CD8-positive, alpha-beta memory T cell (primary cell): ENCODE measurements around the gene C10orf71. TPM values are rescaled to one million over a fixed set of nuclear protein-coding genes. Genes with fewer than 3 reads are reported as not detected.

ENCODE experiments used
- CTCF ChIA-PET: fragments of 350-600 bp; sonication (Branson Sonifier 250); formaldehyde crosslinking; loops from one replicate; lab custom pipeline; 2021; ENCODE audit warnings: antibody characterized with exemption; lab: Charles Lee
- POLR2A ChIA-PET: fragments of 350-600 bp; sonication (Branson Sonifier 250); formaldehyde crosslinking; loops from one replicate; lab custom pipeline; 2021; ENCODE audit warnings: antibody characterized with exemption; lab: Charles Lee
- DNase-seq, 5 donors: peaks; one replicate each; pipeline versions ENCODE4 v3.0.0 to v3.0.0-alpha.2; 2020 to 2022; ENCODE audit warnings: mixed read lengths in 1 of 5
- H3K27ac ChIP-seq: one replicate; pipeline ENCODE4 v1.7.0; 2013; ENCODE audit warnings: low read depth, mild to moderate bottlenecking, low read length, moderate library complexity
- H3K27me3 ChIP-seq: 2 replicates; pipeline ENCODE4 v1.7.0; 2013; ENCODE audit warnings: low read length, mild to moderate bottlenecking; ENCODE audit not compliant: insufficient read depth, poor library complexity, severe bottlenecking
- H3K36me3 ChIP-seq: 2 replicates; pipeline ENCODE4 v1.7.0; 2013; ENCODE audit warnings: mild to moderate bottlenecking, low read length, moderate library complexity; ENCODE audit not compliant: insufficient read depth
- H3K4me1 ChIP-seq: 2 replicates; pipeline ENCODE4 v1.7.0; 2013; ENCODE audit warnings: mild to moderate bottlenecking, low read length, moderate library complexity; ENCODE audit not compliant: insufficient read depth
- H3K4me3 ChIP-seq: 2 replicates; pipeline ENCODE4 v1.7.0; 2013; ENCODE audit warnings: mild to moderate bottlenecking, low read length
- H3K9me3 ChIP-seq: 2 replicates; pipeline ENCODE4 v1.7.0; 2013; ENCODE audit warnings: mild to moderate bottlenecking, low read length
- H3K27ac Mint-ChIP-seq, 8 donors: one replicate each; pipeline ENCODE4 v1.8.0; 2020 to 2021; ENCODE audit warnings: mixed read lengths in 8 of 8, mild to moderate bottlenecking in 6 of 8, inconsistent platforms in 3 of 8, moderate library complexity in 3 of 8
- H3K27me3 Mint-ChIP-seq, 2 donors: one replicate each; pipeline ENCODE4 v1.8.0; 2020 to 2021; ENCODE audit warnings: mixed read lengths in 2 of 2, mild to moderate bottlenecking in 1 of 2, moderate library complexity in 1 of 2
- H3K36me3 Mint-ChIP-seq, 3 donors: one replicate each; pipeline ENCODE4 v1.8.0; 2020 to 2021; ENCODE audit warnings: mixed read lengths in 3 of 3, inconsistent platforms in 1 of 3, mild to moderate bottlenecking in 1 of 3
- H3K4me1 Mint-ChIP-seq, 3 donors: one replicate each; pipeline ENCODE4 v1.8.0; 2020 to 2021; ENCODE audit warnings: mixed read lengths in 3 of 3, inconsistent platforms in 1 of 3, mild to moderate bottlenecking in 1 of 3
- H3K4me3 Mint-ChIP-seq, 7 donors: one replicate each; pipeline ENCODE4 v1.8.0; 2020 to 2021; ENCODE audit warnings: mixed read lengths in 7 of 7, mild to moderate bottlenecking in 6 of 7, moderate library complexity in 4 of 7, inconsistent platforms in 2 of 7
- H3K9me3 Mint-ChIP-seq, 5 donors: one replicate each; pipeline ENCODE4 v1.8.0; 2020 to 2022; ENCODE audit warnings: mixed read lengths in 5 of 5, mild to moderate bottlenecking in 3 of 5, moderate library complexity in 2 of 5, inconsistent platforms in 1 of 5
- polyA plus RNA-seq: library from polyadenylated mRNA; unstranded; fragments of 300-500 nt; fragmentation: Illumina TruSeq; gene quantifications from one replicate; pipeline ENCODE4 v1.2.3, GENCODE V29; 2021
- total RNA-seq, 2 experiments: library from RNA; stranded (reverse); gene quantifications; one replicate each; pipeline ENCODE4 v1.2.3, GENCODE V29; 2021

The C10orf71 gene
- total and polyA plus RNA-seq, 3 experiments from 2014 or later: not detected

DNA sequence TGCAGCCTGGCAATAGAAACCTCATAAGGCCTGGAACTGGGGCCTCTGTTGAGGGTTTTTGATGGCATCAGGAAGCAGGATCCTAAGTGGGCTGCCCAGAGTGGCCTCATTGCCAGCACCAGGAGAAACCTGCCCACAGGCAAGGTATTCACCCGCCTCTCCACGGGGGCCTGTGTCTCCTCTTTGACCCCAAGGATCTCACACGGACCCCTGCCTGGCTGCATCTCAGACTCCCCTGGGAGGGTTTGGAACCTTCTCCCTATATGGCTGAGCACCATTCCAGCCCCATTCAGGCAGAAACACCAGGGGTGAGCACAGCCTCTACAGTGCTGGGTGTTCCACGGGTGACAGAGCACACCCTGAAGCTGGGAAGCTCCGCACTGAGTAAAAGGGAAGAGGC lies 14.6 kb upstream of the C10orf71 start:
- H3K9me3 Mint-ChIP-seq: no peaks in the 10 kb centered on the region
- H3K27ac Mint-ChIP-seq: no peak overlapping the region
- ChIA-PET CTCF (no interaction called here), POLR2A (no interaction called here)
- H3K4me3 Mint-ChIP-seq: no peak overlapping the region
- H3K4me3 ChIP-seq: no peak overlapping the region
- H3K4me1 Mint-ChIP-seq: no peaks in the 10 kb centered on the region
- H3K36me3 ChIP-seq: no peaks in the 10 kb centered on the region
- H3K9me3 ChIP-seq: no peaks in the 10 kb centered on the region
- no peak for DNase-seq
- H3K4me1 ChIP-seq: no peaks in the 10 kb centered on the region
- no peaks in the 10 kb centered on the region for H3K27me3 ChIP-seq
- H3K36me3 Mint-ChIP-seq: no peaks in the 10 kb centered on the region
- no peaks in the 10 kb centered on the region for H3K27me3 Mint-ChIP-seq
- no peak overlapping the region for H3K27ac ChIP-seq

DNA sequence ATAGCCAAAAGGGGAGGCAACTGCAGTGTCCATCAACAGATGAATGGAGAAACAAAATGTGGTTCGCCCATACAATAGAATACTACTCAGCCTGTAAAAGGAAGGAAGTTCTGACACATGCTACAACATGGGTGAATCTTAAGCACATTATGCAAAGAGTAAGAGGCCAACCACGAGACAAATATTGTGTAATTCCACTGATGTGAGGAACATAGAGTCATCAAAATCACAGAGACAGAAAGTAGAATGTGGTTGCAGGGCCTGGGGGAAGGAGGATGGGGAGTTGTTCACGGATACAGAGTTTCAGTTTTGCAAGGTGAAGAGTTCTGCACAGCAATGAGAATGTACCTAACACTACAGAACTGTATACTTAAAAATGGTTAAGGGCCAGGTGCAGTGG lies 13.7 kb upstream of the C10orf71 start:
- H3K9me3 Mint-ChIP-seq: no peaks in the 10 kb centered on the region
- H3K4me1 Mint-ChIP-seq: no peaks in the 10 kb centered on the region
- no peaks in the 10 kb centered on the region for H3K27me3 ChIP-seq
- H3K4me1 ChIP-seq: no peaks in the 10 kb centered on the region
- peak overlapping the region in 1 of 8 donors; percentile 11 for H3K27ac Mint-ChIP-seq
- no peaks in the 10 kb centered on the region for H3K27me3 Mint-ChIP-seq
- ChIA-PET CTCF (no interaction called here), POLR2A (no interaction called here)
- DNase-seq: no peak
- no peak overlapping the region for H3K27ac ChIP-seq
- H3K36me3 Mint-ChIP-seq: no peaks in the 10 kb centered on the region
- no peak overlapping the region for H3K4me3 ChIP-seq
- H3K4me3 Mint-ChIP-seq: no peak overlapping the region
- H3K36me3 ChIP-seq: no peaks in the 10 kb centered on the region
- no peaks in the 10 kb centered on the region for H3K9me3 ChIP-seq

DNA sequence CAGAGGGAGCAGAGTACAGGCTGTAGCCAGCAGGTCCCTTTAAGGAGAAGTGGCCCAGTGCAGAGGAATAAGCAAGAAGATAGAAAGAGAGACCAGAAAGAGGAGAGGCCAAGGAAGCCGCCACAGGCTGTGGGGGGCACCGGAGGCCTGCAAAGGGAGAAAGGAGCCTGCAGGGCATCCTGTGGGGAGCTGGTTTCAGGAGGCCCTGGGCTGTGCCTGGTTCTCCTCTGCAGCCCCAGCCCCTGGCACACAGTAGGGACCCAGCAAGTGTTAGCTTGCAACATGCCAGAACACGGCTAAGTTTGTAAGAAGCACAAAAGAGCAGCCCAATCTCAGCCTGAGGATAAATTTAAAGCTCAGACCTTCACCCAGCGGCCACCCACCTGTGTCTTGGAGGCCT lies 12.3 kb upstream of the C10orf71 start:
- H3K27ac Mint-ChIP-seq: no peak overlapping the region
- POLR2A ChIA-PET: no interaction called here

DNA sequence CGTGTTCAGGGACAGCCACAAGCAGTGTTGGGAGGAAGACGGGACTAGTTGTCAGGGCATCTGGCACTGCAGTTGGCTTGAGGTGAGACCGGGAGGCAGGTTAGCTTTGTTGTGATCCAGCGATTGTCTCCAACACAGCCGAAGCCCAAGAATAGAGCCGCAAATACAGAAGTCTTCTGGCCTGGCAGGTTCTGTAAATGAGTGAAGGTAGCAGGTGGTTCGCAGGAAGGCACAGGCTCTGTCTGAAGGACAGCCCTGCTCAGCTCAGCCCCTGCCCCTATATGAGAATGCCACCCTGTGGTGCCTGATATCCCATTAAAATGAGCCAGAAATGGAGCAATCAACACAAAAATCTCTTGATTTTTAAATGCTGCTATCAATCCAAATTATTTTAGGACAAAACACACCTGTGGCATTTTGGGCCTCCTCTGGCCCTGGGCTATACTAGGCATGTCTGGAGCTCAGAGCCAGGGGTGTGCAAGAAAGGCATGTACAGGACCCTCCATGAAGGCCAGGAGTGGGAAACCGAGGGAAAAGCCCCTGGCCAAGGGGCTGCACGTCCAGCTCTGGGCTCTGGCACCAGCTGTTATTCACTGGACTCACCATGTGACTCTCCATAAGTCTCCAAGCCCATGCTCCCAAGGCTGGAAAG lies 11.2 kb upstream of the C10orf71 start:
- Histone ChIP-seq H3K9me3 (no peaks in the 10 kb centered on the region), H3K27ac (no peak overlapping the region), H3K4me3 (no peak overlapping the region), H3K4me1 (no peaks in the 10 kb centered on the region), H3K36me3 (no peaks in the 10 kb centered on the region), H3K27me3 (no peaks in the 10 kb centered on the region)
- ChIA-PET POLR2A (no interaction called here), CTCF (interaction anchor here (1.2 kb wide), 1 partner anchor 12 kb away, joined by 3 read pairs; no protein-coding TSS in a partner anchor)
- H3K9me3 Mint-ChIP-seq: no peaks in the 10 kb centered on the region
- H3K27me3 Mint-ChIP-seq: peaks cover 0 to 2% of the 10 kb centered on the region in 2 donors
- H3K4me3 Mint-ChIP-seq: no peak overlapping the region
- H3K4me1 Mint-ChIP-seq: no peaks in the 10 kb centered on the region
- H3K36me3 Mint-ChIP-seq: no peaks in the 10 kb centered on the region
- H3K27ac Mint-ChIP-seq: no peak overlapping the region
- DNase-seq: no peak

More for the DNA sequence above, 12.3 kb upstream of the C10orf71 start:
- Histone ChIP-seq H3K4me1 (no peaks in the 10 kb centered on the region), H3K27me3 (no peaks in the 10 kb centered on the region), H3K27ac (no peak overlapping the region), H3K36me3 (no peaks in the 10 kb centered on the region), H3K4me3 (no peak overlapping the region), H3K9me3 (no peaks in the 10 kb centered on the region)
- Mint-ChIP-seq H3K4me3 (no peak overlapping the region), H3K4me1 (no peaks in the 10 kb centered on the region), H3K27me3 (peaks cover 0 to 2% of the 10 kb centered on the region in 2 donors), H3K36me3 (no peaks in the 10 kb centered on the region), H3K9me3 (no peaks in the 10 kb centered on the region)
- no peak for DNase-seq
- CTCF ChIA-PET: no interaction called here

DNA sequence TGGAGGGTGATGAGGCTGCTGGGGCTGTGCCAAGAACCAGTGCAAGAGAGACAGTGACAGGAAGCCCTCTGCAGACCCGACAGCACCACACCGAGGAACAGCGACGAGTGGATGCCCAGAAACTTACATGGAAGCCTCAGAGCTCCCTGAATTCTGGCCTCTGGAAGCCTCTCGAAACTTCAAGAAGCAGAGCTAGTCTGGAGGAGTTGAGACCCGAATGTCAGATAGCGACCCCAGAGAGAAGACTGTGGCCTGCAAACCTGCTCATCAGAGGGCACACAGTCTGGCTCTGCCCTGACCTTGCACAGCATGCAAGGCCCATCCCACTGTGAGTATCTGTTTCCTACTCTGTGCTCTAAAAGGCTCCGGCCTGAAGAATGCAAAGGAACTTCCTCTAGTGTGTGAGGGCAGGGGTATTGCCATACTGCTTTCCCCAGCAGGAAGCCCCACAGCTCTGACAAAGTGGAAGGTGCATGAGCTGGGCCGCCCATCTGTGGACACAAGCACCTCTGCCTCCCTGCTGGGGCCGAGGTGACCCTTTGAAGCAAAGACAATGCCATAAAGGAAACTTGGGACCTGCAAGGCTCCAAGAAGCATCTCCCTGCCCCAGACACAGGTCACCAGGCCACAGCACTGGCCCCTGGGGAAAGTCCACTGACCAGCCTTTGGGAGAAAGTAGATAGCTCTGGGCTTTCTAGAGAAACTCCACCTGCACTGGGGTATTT lies 10.5 kb upstream of the C10orf71 start:
- H3K36me3 ChIP-seq: no peaks in the 10 kb centered on the region
- H3K9me3 ChIP-seq: no peaks in the 10 kb centered on the region
- no peak for DNase-seq
- ChIA-PET POLR2A (no interaction called here), CTCF (interaction anchor here (1.2 kb wide), 1 partner anchor 13 kb away, joined by 3 read pairs; no protein-coding TSS in a partner anchor)
- Mint-ChIP-seq H3K36me3 (no peaks in the 10 kb centered on the region), H3K27me3 (peaks cover 0 to 4% of the 10 kb centered on the region in 2 donors), H3K4me1 (no peaks in the 10 kb centered on the region), H3K4me3 (no peak overlapping the region), H3K9me3 (no peaks in the 10 kb centered on the region), H3K27ac (no peak overlapping the region)
- H3K4me3 ChIP-seq: no peak overlapping the region
- no peaks in the 10 kb centered on the region for H3K27me3 ChIP-seq
- H3K4me1 ChIP-seq: no peaks in the 10 kb centered on the region
- no peak overlapping the region for H3K27ac ChIP-seq

DNA sequence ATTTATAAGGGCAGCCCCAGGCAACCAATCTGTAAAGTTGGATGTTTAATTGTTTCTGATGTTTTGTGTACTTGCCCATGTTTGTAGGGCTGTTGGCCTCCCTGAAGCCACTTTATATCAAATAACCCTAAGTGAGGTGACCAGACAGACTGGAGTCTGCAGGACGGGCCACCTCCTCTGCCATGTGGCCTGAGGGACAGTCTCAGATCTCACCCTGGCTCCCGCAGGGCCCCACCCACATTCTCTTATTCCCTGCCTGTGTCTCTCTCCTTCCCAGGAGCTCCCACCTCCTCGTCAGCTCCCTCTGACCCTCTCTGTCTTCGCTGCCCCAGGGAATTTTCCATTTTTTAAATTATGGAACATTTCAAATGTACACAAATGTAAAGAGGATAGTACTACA lies 9.5 kb upstream of the C10orf71 start:
- H3K27ac Mint-ChIP-seq: no peak overlapping the region
- no peak overlapping the region for H3K4me3 ChIP-seq
- H3K36me3 Mint-ChIP-seq: no peaks in the 10 kb centered on the region
- H3K27me3 Mint-ChIP-seq: peaks cover 0 to 4% of the 10 kb centered on the region in 2 donors
- DNase-seq: no peak
- no peaks in the 10 kb centered on the region for H3K9me3 Mint-ChIP-seq
- no peaks in the 10 kb centered on the region for H3K27me3 ChIP-seq
- no peaks in the 10 kb centered on the region for H3K36me3 ChIP-seq
- no peak overlapping the region for H3K27ac ChIP-seq
- no peaks in the 10 kb centered on the region for H3K4me1 ChIP-seq
- H3K4me1 Mint-ChIP-seq: no peaks in the 10 kb centered on the region
- no peaks in the 10 kb centered on the region for H3K9me3 ChIP-seq
- CTCF ChIA-PET: no interaction called here
- POLR2A ChIA-PET: no interaction called here
- H3K4me3 Mint-ChIP-seq: no peak overlapping the region

DNA sequence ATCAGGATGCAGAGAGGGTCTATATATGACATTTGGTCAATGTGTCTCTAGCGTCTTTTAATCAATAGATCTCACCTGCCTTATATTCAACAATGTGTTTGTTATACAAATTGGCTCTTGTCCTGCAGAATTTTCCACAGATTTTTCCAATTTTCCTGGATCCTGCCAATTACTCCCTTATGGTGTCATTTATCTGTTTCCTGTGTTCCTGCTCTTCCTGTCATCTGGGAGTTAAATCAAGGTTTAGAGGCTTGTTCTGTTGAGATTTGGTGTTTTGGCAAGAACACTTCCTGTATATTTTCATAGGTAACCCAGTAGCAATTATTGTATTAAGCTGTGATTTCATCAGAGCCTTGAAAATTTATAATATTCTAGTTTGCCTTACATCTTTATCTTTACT lies 8.8 kb upstream of the C10orf71 start:
- no peak overlapping the region for H3K27ac ChIP-seq
- no peaks in the 10 kb centered on the region for H3K4me1 Mint-ChIP-seq
- H3K27me3 ChIP-seq: no peaks in the 10 kb centered on the region
- peaks cover 0 to 4% of the 10 kb centered on the region in 2 donors for H3K27me3 Mint-ChIP-seq
- H3K4me1 ChIP-seq: no peaks in the 10 kb centered on the region
- no peak for DNase-seq
- no peaks in the 10 kb centered on the region for H3K9me3 ChIP-seq
- POLR2A ChIA-PET: no interaction called here
- CTCF ChIA-PET: no interaction called here
- H3K4me3 Mint-ChIP-seq: no peak overlapping the region
- H3K36me3 ChIP-seq: no peaks in the 10 kb centered on the region
- H3K27ac Mint-ChIP-seq: no peak overlapping the region
- H3K9me3 Mint-ChIP-seq: no peaks in the 10 kb centered on the region
- no peaks in the 10 kb centered on the region for H3K36me3 Mint-ChIP-seq
- H3K4me3 ChIP-seq: no peak overlapping the region

DNA sequence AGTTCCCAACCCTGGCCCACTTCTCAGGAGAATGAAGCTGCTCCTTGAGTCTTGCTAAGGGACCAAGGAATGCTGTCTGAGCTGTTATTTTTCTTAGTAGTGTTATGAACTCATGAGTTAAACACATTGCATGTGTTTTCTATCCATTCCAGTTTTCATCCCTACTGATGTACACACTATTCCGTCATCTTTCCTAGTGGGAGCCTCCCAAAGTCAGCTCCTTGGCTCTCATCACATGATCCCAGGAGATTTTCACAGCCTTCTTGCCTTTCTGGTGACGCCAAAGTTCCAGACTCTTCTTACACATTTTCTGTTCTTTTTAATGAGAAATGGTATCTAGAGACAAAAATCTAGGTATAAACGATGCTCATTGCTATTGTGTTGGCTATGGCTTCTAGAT lies 8.4 kb upstream of the C10orf71 start:
- CTCF ChIA-PET: no interaction called here
- peaks cover 0 to 4% of the 10 kb centered on the region in 2 donors for H3K27me3 Mint-ChIP-seq
- DNase-seq: no peak

More for the DNA sequence above, 8.4 kb upstream of the C10orf71 start:
- H3K4me3 ChIP-seq: no peak overlapping the region
- Mint-ChIP-seq H3K27ac (no peak overlapping the region), H3K36me3 (no peaks in the 10 kb centered on the region), H3K4me1 (no peaks in the 10 kb centered on the region), H3K4me3 (no peak overlapping the region), H3K9me3 (no peaks in the 10 kb centered on the region)
- POLR2A ChIA-PET: no interaction called here
- H3K27ac ChIP-seq: no peak overlapping the region
- no peaks in the 10 kb centered on the region for H3K27me3 ChIP-seq
- H3K9me3 ChIP-seq: no peaks in the 10 kb centered on the region
- H3K36me3 ChIP-seq: no peaks in the 10 kb centered on the region
- H3K4me1 ChIP-seq: no peaks in the 10 kb centered on the region
